Activated naive CD4-positive, alpha-beta T cell (primary cell): Measurements from ENCODE around the gene CEACAM5.

Source experiments
- DNase-seq, 4 experiments: peaks; one replicate each; lab custom pipeline; 2025; lab: John Stamatoyannopoulos, UW

The CEACAM5 gene

GRCh38 chr19:41708481-41708880 is at the start of gene CEACAM5:
Gene CEACAM5 (plus strand): TSS chr19:41708626. CDS start chr19:41708732, 106 bp downstream.
- DNase-seq, result no peak

- DNase-seq, result no peak
Observed at GRCh38 chr19:41666075-41666474, 42.4 kb upstream of the CEACAM5 start.

- DNase-seq, result no peak
Observed at GRCh38 chr19:41668315-41668714, 40.1 kb upstream of the CEACAM5 start.

GRCh38 chr19:41670755-41671154 is 37.7 kb upstream of the CEACAM5 start:
- DNase-seq, result no peak

GRCh38 chr19:41671486-41671885 is 36.9 kb upstream of the CEACAM5 start:
- DNase-seq, result no peak

GRCh38 chr19:41682437-41682836 is 26.0 kb upstream of the CEACAM5 start:
- no peak for DNase-seq

- no peak for DNase-seq
Observed at GRCh38 chr19:41687419-41687818, 21.0 kb upstream of the CEACAM5 start.

- DNase-seq, result no peak
Observed at GRCh38 chr19:41688098-41688497, 20.3 kb upstream of the CEACAM5 start, which contains the start of gene CEACAM7. Gene CEACAM7 (minus strand): TSS chr19:41688270. CDS start chr19:41688165, 105 bp downstream.

GRCh38 chr19:41688687-41689086 is 19.7 kb upstream of the CEACAM5 start:
- DNase-seq, result no peak

- DNase-seq, result no peak
Observed at GRCh38 chr19:41689993-41690800, 18.2 kb upstream of the CEACAM5 start.

GRCh38 chr19:41690801-41691065 is 17.7 kb upstream of the CEACAM5 start:
- no peak for DNase-seq

- DNase-seq, result no peak
Observed at GRCh38 chr19:41691268-41691970, 17.0 kb upstream of the CEACAM5 start.

- no peak for DNase-seq
Observed at GRCh38 chr19:41694196-41694595, 14.2 kb upstream of the CEACAM5 start.

- no peak for DNase-seq
Observed at GRCh38 chr19:41694831-41695635, 13.4 kb upstream of the CEACAM5 start.

GRCh38 chr19:41695745-41696144 is 12.7 kb upstream of the CEACAM5 start:
- no peak for DNase-seq

GRCh38 chr19:41696402-41697197 is 11.8 kb upstream of the CEACAM5 start:
- no peak for DNase-seq

- DNase-seq, result no peak
Observed at GRCh38 chr19:41697198-41697855, 11.1 kb upstream of the CEACAM5 start.

- no peak for DNase-seq
Observed at GRCh38 chr19:41698746-41699230, 9.6 kb upstream of the CEACAM5 start.

- DNase-seq, result no peak
Observed at GRCh38 chr19:41699231-41699967, 9.0 kb upstream of the CEACAM5 start.

- no peak for DNase-seq
Observed at GRCh38 chr19:41699968-41700323, 8.5 kb upstream of the CEACAM5 start.
